Lung (tissue), 12 donors: Measurements from ENCODE around the gene RPS14. TPM values are rescaled to one million over a fixed set of nuclear protein-coding genes. Genes with fewer than 3 reads are reported as not detected.

ENCODE experiments used
- ATAC-seq: fragments of 200-7000 bp; cut with Tn5 transposase; one replicate; pipeline ENCODE4 v1.9.1; 2020; ENCODE audit warnings: moderate number of reproducible peaks; ENCODE audit not compliant: insufficient read depth, low FRiP score
- DNase-seq, 3 donors: peaks; one replicate each; pipeline ENCODE4 v3.0.0-alpha.2; 2013 to 2017
- H3K27ac ChIP-seq, 2 donors: one replicate each; pipeline ENCODE4 v1.5.1; 2013; ENCODE audit warnings: mild to moderate bottlenecking in 2 of 2, moderate library complexity in 2 of 2, control low read depth in 1 of 2, inconsistent platforms in 1 of 2, low read depth in 1 of 2, low read length in 1 of 2
- H3K27me3 ChIP-seq, 3 donors: one replicate each; pipeline ENCODE4 v1.5.1; 2013; ENCODE audit warnings: low read length in 2 of 3; ENCODE audit not compliant: control insufficient read depth in 3 of 3, insufficient read depth in 3 of 3
- H3K36me3 ChIP-seq, 4 donors: one replicate each; pipeline ENCODE4 v1.5.1; 2013; ENCODE audit warnings: low read length in 4 of 4, mild to moderate bottlenecking in 1 of 4, moderate library complexity in 1 of 4; ENCODE audit not compliant: control insufficient read depth in 4 of 4, insufficient read depth in 4 of 4
- H3K4me1 ChIP-seq, 5 donors: one replicate each; pipeline ENCODE4 v1.5.1; 2013; ENCODE audit warnings: low read length in 5 of 5, mild to moderate bottlenecking in 2 of 5, moderate library complexity in 1 of 5; ENCODE audit not compliant: control insufficient read depth in 5 of 5, insufficient read depth in 5 of 5
- H3K4me3 ChIP-seq: one replicate; pipeline ENCODE4 v1.5.1; 2013; ENCODE audit warnings: mild to moderate bottlenecking, control low read depth, moderate library complexity
- H3K9ac ChIP-seq, 2 donors: one replicate each; pipeline ENCODE4 v1.5.1; 2013; ENCODE audit warnings: low read length in 2 of 2, control low read depth in 1 of 2; ENCODE audit not compliant: insufficient read depth in 1 of 2
- H3K9me3 ChIP-seq, 4 donors: one replicate each; pipeline ENCODE4 v1.5.1; 2013; ENCODE audit warnings: low read length in 3 of 4, mild to moderate bottlenecking in 1 of 4, moderate library complexity in 1 of 4; ENCODE audit not compliant: control insufficient read depth in 4 of 4, insufficient read depth in 3 of 4
- WGBS, 2 donors: extraction: QIAGEN DNeasy Blood & Tissue Kit; methylation state at CpG; one replicate each; pipeline ENCODE4 v1.1.7; 2013; 5-methylcytosine and 5-hydroxymethylcytosine counted together
- polyA plus RNA-seq, 2 donors: library from polyadenylated mRNA; stranded (reverse); fragments of 200-250 nt; gene quantifications; one replicate each; pipeline ENCODE4 v1.2.1, GENCODE V29; 2013
- total RNA-seq, 2 donors: library from RNA; depleted of rRNA in 1 of 2; stranded (reverse); fragments of >200 nt in 1 of 2; gene quantifications; one replicate each; pipeline ENCODE4 v1.2.1, GENCODE V29; 2014 to 2021
- TF ChIP-seq, protein P1 (sequence below): IDR thresholded peaks from 2 replicates; pipeline ENCODE4 v1.5.1; 2012; ENCODE audit warnings: mild to moderate bottlenecking; ENCODE audit errors: control extremely low read depth, extremely low read depth
- donor health status: control.
- donor health status: control.
- donor health status: Bipolar disorder and iron deficiency.
- donor health status: healthy.
- donor health status: DM: yes; HTN: yes; CAD: no.

The RPS14 gene
- total and polyA plus RNA-seq, 4 donors, result 1,065 to 4,623 (median 2,452) TPM

DNA sequence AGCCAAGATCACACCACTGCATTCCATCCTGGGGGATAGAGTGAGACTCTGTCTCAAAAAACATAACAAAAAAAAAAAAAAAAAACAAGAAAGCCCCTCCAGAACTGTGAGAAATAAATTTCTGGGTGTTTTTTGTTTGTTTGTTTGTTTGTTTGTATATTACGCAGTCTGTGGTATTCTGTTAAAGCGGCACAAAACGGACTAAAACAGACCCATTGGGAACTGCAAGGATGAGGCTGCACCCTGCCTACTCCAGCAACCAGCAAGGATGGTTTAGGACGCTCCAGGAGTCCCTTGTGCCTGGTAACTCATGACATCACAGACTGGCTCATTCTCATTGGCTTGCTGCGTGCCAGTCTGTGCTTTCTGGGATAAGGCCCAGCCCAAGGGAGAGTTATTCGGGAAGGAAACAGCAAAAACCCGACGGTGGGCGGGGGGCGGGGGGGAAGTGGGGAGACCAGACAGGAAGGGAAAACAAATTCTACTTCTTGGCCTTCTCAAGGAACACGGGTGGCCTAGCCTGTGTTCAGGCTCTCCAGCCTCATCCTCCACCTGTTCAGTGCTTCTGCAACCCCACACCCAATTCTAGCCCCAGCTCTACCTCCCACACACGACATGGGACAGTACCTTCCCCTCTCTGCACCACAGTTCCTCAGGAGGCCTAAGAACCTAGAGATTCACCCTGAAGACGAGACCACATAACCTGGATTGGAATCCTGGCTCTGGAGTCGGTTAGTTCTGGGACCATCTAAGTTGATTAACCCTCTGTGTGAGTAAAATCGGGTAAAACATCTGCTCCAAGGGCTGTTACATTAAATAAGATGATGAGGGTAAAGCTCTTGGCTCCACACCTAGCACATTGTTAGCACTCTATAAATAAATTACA is 39.7 kb downstream of the RPS14 start:
- H3K27ac ChIP-seq, result peak overlapping the region; percentile 45 to 96
- H3K9ac ChIP-seq, result peak overlapping the region in 1 of 2 donors; percentile 1
- peaks cover 0 to 15% (median 2%) of the 10 kb centered on the region in 5 donors for H3K4me1 ChIP-seq
- TF ChIP-seq, protein P1, sequence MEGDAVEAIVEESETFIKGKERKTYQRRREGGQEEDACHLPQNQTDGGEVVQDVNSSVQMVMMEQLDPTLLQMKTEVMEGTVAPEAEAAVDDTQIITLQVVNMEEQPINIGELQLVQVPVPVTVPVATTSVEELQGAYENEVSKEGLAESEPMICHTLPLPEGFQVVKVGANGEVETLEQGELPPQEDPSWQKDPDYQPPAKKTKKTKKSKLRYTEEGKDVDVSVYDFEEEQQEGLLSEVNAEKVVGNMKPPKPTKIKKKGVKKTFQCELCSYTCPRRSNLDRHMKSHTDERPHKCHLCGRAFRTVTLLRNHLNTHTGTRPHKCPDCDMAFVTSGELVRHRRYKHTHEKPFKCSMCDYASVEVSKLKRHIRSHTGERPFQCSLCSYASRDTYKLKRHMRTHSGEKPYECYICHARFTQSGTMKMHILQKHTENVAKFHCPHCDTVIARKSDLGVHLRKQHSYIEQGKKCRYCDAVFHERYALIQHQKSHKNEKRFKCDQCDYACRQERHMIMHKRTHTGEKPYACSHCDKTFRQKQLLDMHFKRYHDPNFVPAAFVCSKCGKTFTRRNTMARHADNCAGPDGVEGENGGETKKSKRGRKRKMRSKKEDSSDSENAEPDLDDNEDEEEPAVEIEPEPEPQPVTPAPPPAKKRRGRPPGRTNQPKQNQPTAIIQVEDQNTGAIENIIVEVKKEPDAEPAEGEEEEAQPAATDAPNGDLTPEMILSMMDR, result no peak
- WGBS, 2 donors, result 3% methylated on average over 15 of the region's 15 CpGs
- H3K27me3 ChIP-seq, result no peaks in the 10 kb centered on the region
- peak overlapping the region; percentile 32 for H3K4me3 ChIP-seq
- ATAC-seq (peak; percentile 74), DNase-seq (peak; percentile 86 to 94 (median 92))
- peaks cover 0 to 21% (median 0%) of the 10 kb centered on the region in 4 donors for H3K36me3 ChIP-seq
- H3K9me3 ChIP-seq, result no peaks in the 10 kb centered on the region

DNA sequence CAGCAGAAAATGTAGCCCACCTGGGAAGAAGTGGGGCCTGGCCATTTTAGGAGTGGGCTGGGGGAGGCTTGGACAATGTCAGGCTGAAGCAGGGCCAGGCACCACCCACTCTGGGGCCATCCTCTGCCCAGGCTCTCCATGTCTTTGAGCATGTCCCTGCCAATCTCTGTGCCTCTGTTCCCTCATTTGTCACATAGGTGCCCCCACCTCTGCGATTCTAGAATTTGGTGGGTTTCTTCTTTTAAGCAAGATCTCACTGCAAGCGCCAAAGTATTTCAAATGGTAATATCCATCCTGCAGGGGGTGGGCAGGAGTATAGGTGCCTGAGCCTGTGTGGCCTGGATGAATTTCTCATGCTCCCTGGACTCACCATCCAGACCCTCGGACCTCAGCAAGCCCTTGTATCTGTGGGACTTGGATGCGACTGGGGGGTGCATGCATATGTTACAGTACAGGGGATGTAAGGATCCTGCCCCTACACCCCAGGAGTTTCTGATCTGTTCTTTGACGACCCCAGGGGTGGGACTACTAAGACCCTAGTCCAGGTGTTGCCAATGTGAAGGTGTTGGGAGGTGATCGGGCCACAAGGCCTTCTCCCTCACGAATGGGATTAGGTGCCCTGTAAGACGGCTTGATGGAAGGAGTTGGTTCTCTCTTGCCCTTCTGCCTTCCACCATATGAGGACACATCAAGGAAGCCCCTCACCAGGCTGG is 41.2 kb downstream of the RPS14 start:
- Histone ChIP-seq H3K4me3 (no peak overlapping the region), H3K9me3 (no peaks in the 10 kb centered on the region), H3K27me3 (no peaks in the 10 kb centered on the region), H3K36me3 (peaks cover 0 to 31% (median 0%) of the 10 kb centered on the region in 4 donors), H3K27ac (peak overlapping the region in 1 of 2 donors; percentile 44), H3K4me1 (peaks cover 0 to 15% (median 2%) of the 10 kb centered on the region in 5 donors), H3K9ac (no peak overlapping the region)
- TF ChIP-seq, protein P1, result no peak
- ATAC-seq (no peak), DNase-seq (no peak)
- WGBS, 2 donors, result 90 to 94% methylated on average over 8 of the region's 8 CpGs

DNA sequence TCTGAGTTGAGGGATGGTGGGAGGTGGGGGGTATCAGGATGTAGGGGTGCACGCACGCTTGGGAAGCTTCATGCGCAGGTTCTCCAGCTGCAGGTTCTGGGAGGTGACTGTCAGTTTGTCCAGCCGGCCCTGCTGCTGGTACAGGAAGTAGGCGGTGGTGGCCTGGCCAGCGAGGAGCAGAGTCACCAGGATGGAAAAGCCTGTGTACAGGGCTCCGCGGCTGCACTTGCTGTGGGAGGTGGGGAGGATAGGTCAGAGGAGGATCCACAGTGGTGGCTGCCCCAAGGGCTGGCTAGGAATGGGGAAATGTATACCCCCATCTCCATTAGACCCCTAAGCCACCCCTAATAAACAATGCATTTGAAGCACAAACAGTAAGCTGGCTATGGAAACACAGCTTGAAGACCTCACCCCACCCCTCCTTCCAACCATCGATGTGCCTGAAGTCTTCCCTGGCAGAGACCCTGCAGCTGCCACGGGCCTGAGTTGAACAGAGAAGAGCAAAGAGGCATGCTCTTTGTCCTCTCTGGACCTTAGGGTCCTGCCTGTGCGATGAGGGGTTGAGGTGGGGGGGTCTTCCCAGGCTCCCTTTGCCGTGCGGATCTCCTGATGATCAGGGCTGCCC is 42.3 kb downstream of the RPS14 start:
- peaks cover 0 to 12% (median 2%) of the 10 kb centered on the region in 5 donors for H3K4me1 ChIP-seq
- no peaks in the 10 kb centered on the region for H3K27me3 ChIP-seq
- peak overlapping the region in 1 of 2 donors; percentile 65 for H3K27ac ChIP-seq
- ATAC-seq (no peak), DNase-seq (no peak)
- H3K4me3 ChIP-seq, result no peak overlapping the region
- no peaks in the 10 kb centered on the region for H3K9me3 ChIP-seq
- WGBS, 2 donors, result 75 to 89% methylated on average over 13 of the region's 13 CpGs
- TF ChIP-seq, protein P1, result no peak
- H3K9ac ChIP-seq, result no peak overlapping the region
- peaks cover 0 to 43% (median 4%) of the 10 kb centered on the region in 4 donors for H3K36me3 ChIP-seq
